Naive thymus-derived CD4-positive, alpha-beta T cell (primary cell): ENCODE measurements around the gene GALR2. TPM values are rescaled to one million over a fixed set of nuclear protein-coding genes. Genes with fewer than 3 reads are reported as not detected.

Source experiments
- ATAC-seq: fragments of 150-1000 bp; cut with Tn5 transposase; 2 replicates; pipeline ENCODE4 v1.10.0; 2021; ENCODE audit warnings: mild to moderate bottlenecking, moderate library complexity
- CTCF ChIA-PET: fragments of 350-600 bp; sonication (Branson Sonifier 250); formaldehyde crosslinking; loops from one replicate; lab custom pipeline; 2021; ENCODE audit warnings: antibody characterized with exemption; lab: Charles Lee
- POLR2A ChIA-PET: fragments of 350-600 bp; sonication (Branson Sonifier 250); formaldehyde crosslinking; loops from one replicate; lab custom pipeline; 2021; ENCODE audit warnings: antibody characterized with exemption, inconsistent platforms; lab: Charles Lee
- DNase-seq, 9 donors: peaks; one replicate each; pipeline versions ENCODE4 v3.0.0 to v3.0.0-alpha.2; 2020 to 2022; ENCODE audit warnings: mixed read lengths in 1 of 9
- H3K27ac ChIP-seq: one replicate; pipeline ENCODE4 v1.7.0; 2013; ENCODE audit warnings: mild to moderate bottlenecking, low read depth, low read length, moderate library complexity
- H3K27me3 ChIP-seq, 2 donors: one replicate each; pipeline ENCODE4 v1.7.0; 2013; ENCODE audit warnings: low read length in 2 of 2, mild to moderate bottlenecking in 2 of 2, moderate library complexity in 2 of 2; ENCODE audit not compliant: control insufficient read depth in 2 of 2, insufficient read depth in 2 of 2
- H3K36me3 ChIP-seq, 3 experiments: 1 replicate in 2 of 3; 2 replicates in 1 of 3; pipeline ENCODE4 v1.7.0; 2013; ENCODE audit warnings: low read length in 3 of 3, mild to moderate bottlenecking in 3 of 3, moderate library complexity in 1 of 3; ENCODE audit not compliant: insufficient read depth in 3 of 3, control insufficient read depth in 2 of 3
- H3K4me1 ChIP-seq, 2 donors: one replicate each; pipeline ENCODE4 v1.7.0; 2013; ENCODE audit warnings: low read length in 2 of 2, mild to moderate bottlenecking in 2 of 2, moderate library complexity in 1 of 2; ENCODE audit not compliant: control insufficient read depth in 2 of 2, insufficient read depth in 2 of 2
- H3K4me3 ChIP-seq: 2 replicates; pipeline ENCODE4 v1.7.0; 2013; ENCODE audit warnings: mild to moderate bottlenecking, low read length
- H3K9me3 ChIP-seq, 3 experiments: 1 replicate in 2 of 3; 2 replicates in 1 of 3; pipeline ENCODE4 v1.7.0; 2013; ENCODE audit warnings: low read length in 3 of 3; ENCODE audit not compliant: control insufficient read depth in 2 of 3
- H3K27ac Mint-ChIP-seq, 9 donors: one replicate each; pipeline ENCODE4 v1.8.0; 2020 to 2022; ENCODE audit warnings: mixed read lengths in 9 of 9, mild to moderate bottlenecking in 8 of 9, moderate library complexity in 5 of 9, inconsistent platforms in 2 of 9
- H3K27me3 Mint-ChIP-seq, 5 donors: one replicate each; pipeline ENCODE4 v1.8.0; 2021 to 2022; ENCODE audit warnings: mixed read lengths in 5 of 5, mild to moderate bottlenecking in 1 of 5
- H3K36me3 Mint-ChIP-seq, 5 donors: one replicate each; pipeline ENCODE4 v1.8.0; 2020 to 2022; ENCODE audit warnings: mixed read lengths in 5 of 5, mild to moderate bottlenecking in 3 of 5, inconsistent platforms in 1 of 5
- H3K4me1 Mint-ChIP-seq, 7 donors: one replicate each; pipeline ENCODE4 v1.8.0; 2020 to 2022; ENCODE audit warnings: mixed read lengths in 7 of 7, mild to moderate bottlenecking in 3 of 7, inconsistent platforms in 1 of 7
- H3K4me3 Mint-ChIP-seq, 10 donors: one replicate each; pipeline ENCODE4 v1.8.0; 2020 to 2022; ENCODE audit warnings: mild to moderate bottlenecking in 10 of 10, mixed read lengths in 10 of 10, moderate library complexity in 6 of 10, inconsistent platforms in 2 of 10
- H3K9me3 Mint-ChIP-seq, 11 donors: one replicate each; pipeline ENCODE4 v1.8.0; 2020 to 2022; ENCODE audit warnings: mixed read lengths in 11 of 11, mild to moderate bottlenecking in 4 of 11, inconsistent platforms in 1 of 11, moderate library complexity in 1 of 11
- intact Hi-C, 2 donors: fragments of 100-400 bp; cut with micrococcal nuclease; formaldehyde crosslinking; loops; one replicate each; pipeline ENCODE4 v1.15.1; 2023
- polyA plus RNA-seq, 2 donors: library from polyadenylated mRNA; unstranded; fragments of 300-500 nt; fragmentation: Illumina TruSeq; gene quantifications; one replicate each; pipeline ENCODE4 v1.2.3, GENCODE V29; 2021
- total RNA-seq, 6 experiments: library from RNA in 5 of 6; stranded (reverse) in 5 of 6; gene quantifications; 1 replicate in 5 of 6; 2 replicates in 1 of 6; pipeline ENCODE4 v1.2.3 and lab custom pipeline; 2021 to 2026

Gene GALR2
- total RNA-seq (1 to 10 TPM in 2 of 5 experiments, not detected in 3; 1.0 to 1.2 TPM), polyA plus RNA-seq (under 1 TPM in 1 of 2 donors, not detected in 1; 0.13 TPM), total RNA-seq (lab: John Stamatoyannopoulos, UW) (0.67 reads per million)

GRCh38 chr17:76074390-76075363 lies at the start of gene GALR2:
Gene GALR2 (plus strand): TSS chr17:76074781. CDS start chr17:76074884, 103 bp downstream.
- H3K27ac ChIP-seq = no peak within 1 kb of the TSS
- Mint-ChIP-seq H3K9me3 (no peaks in the 10 kb centered on the region), H3K4me1 (peaks cover 33 to 74% (median 59%) of the 10 kb centered on the region in 7 donors), H3K27ac (peak within 1 kb of the TSS in 8 of 9 donors; percentile 14 to 96 (median 69)), H3K4me3 (peak within 1 kb of the TSS; percentile 78 to 97 (median 84)), H3K27me3 (peaks cover 17 to 59% (median 28%) of the 10 kb centered on the region in 5 donors), H3K36me3 (peaks cover 0 to 5% (median 4%) of the 10 kb centered on the region in 5 donors)
- DNase-seq = peak in 1 of 9 donors; percentile 25
- H3K4me3 ChIP-seq = peak within 1 kb of the TSS; percentile 53
- ChIA-PET POLR2A (interaction anchor here (0.8 to 3.5 kb wide), 4 partner anchors 9 to 29 kb away, joined by 3 to 12 read pairs (median 4); partner anchors contain the start of gene EXOC7), CTCF (no interaction called here)
- H3K36me3 ChIP-seq = peaks cover 0 to 7% (median 0%) of the 10 kb centered on the region in 3 experiments
- intact Hi-C loops = loop anchor here in 1 of 2 donors (10.0 kb wide), 1 partner anchor 1880 kb away; the partner anchor contains the start of gene TNRC6C
- H3K9me3 ChIP-seq = no peaks in the 10 kb centered on the region
- peaks cover 13 to 14% of the 10 kb centered on the region in 2 donors for H3K27me3 ChIP-seq
- no peak for ATAC-seq
- H3K4me1 ChIP-seq = peaks cover 10 to 50% of the 10 kb centered on the region in 2 donors

GRCh38 chr17:76025294-76025693 lies 49.3 kb upstream of the GALR2 start:
- no peak overlapping the region for H3K4me3 Mint-ChIP-seq
- POLR2A ChIA-PET = no interaction called here

GRCh38 chr17:76026714-76027158 lies 47.8 kb upstream of the GALR2 start:
- Mint-ChIP-seq H3K36me3 (no peaks in the 10 kb centered on the region), H3K9me3 (no peaks in the 10 kb centered on the region), H3K4me3 (peak overlapping the region in 1 of 10 donors; percentile 55), H3K27me3 (no peaks in the 10 kb centered on the region), H3K27ac (peak overlapping the region in 4 of 9 donors; percentile 13 to 36 (median 29)), H3K4me1 (peaks cover 9 to 31% (median 26%) of the 10 kb centered on the region in 7 donors)
- Histone ChIP-seq H3K4me3 (no peak overlapping the region), H3K27ac (no peak overlapping the region), H3K36me3 (no peaks in the 10 kb centered on the region), H3K9me3 (no peaks in the 10 kb centered on the region), H3K4me1 (peaks cover 8 to 23% of the 10 kb centered on the region in 2 donors), H3K27me3 (no peaks in the 10 kb centered on the region)
- DNase-seq = no peak
- intact Hi-C loops = no loop called here
- ATAC-seq = no peak
- POLR2A ChIA-PET = no interaction called here
- CTCF ChIA-PET = no interaction called here

More at GRCh38 chr17:76025294-76025693, 49.3 kb upstream of the GALR2 start:
- Histone ChIP-seq H3K4me3 (no peak overlapping the region), H3K9me3 (no peaks in the 10 kb centered on the region), H3K27me3 (no peaks in the 10 kb centered on the region), H3K36me3 (no peaks in the 10 kb centered on the region), H3K4me1 (peaks cover 8 to 20% of the 10 kb centered on the region in 2 donors), H3K27ac (no peak overlapping the region)
- CTCF ChIA-PET = interaction anchor here (0.9 to 1.3 kb wide), 2 partner anchors 10 to 11 kb away, joined by 5 read pairs; no protein-coding TSS in a partner anchor
- intact Hi-C loops = no loop called here
- no peak for ATAC-seq
- Mint-ChIP-seq H3K27me3 (no peaks in the 10 kb centered on the region), H3K4me1 (peaks cover 9 to 31% (median 22%) of the 10 kb centered on the region in 7 donors), H3K9me3 (no peaks in the 10 kb centered on the region), H3K27ac (peak overlapping the region in 3 of 9 donors; percentile 51 to 67 (median 64)), H3K36me3 (no peaks in the 10 kb centered on the region)
- DNase-seq = no peak

GRCh38 chr17:76027159-76027839 lies 47.3 kb upstream of the GALR2 start, which contains the start of gene EVPL:
Gene EVPL (minus strand): TSS chr17:76027306. CDS start chr17:76027198, 108 bp downstream.
- peaks cover 9 to 31% (median 26%) of the 10 kb centered on the region in 7 donors for H3K4me1 Mint-ChIP-seq
- no peaks in the 10 kb centered on the region for H3K36me3 Mint-ChIP-seq
- no peaks in the 10 kb centered on the region for H3K9me3 Mint-ChIP-seq
- peak within 1 kb of the TSS in 1 of 10 donors; percentile 84 for H3K4me3 Mint-ChIP-seq
- no peak for DNase-seq
- CTCF ChIA-PET = no interaction called here
- Histone ChIP-seq H3K9me3 (no peaks in the 10 kb centered on the region), H3K4me1 (peaks cover 8 to 23% of the 10 kb centered on the region in 2 donors), H3K4me3 (no peak within 1 kb of the TSS), H3K27me3 (no peaks in the 10 kb centered on the region), H3K36me3 (no peaks in the 10 kb centered on the region), H3K27ac (peak within 1 kb of the TSS; percentile 40)
- H3K27me3 Mint-ChIP-seq = no peaks in the 10 kb centered on the region
- POLR2A ChIA-PET = interaction anchor here (0.6 kb wide), 1 partner anchor 68 kb away, joined by 5 read pairs; no protein-coding TSS in a partner anchor
- no peak for ATAC-seq
- intact Hi-C loops = no loop called here
- peak within 1 kb of the TSS in 6 of 9 donors; percentile 25 to 97 (median 80) for H3K27ac Mint-ChIP-seq

- Histone ChIP-seq H3K27ac (no peak overlapping the region), H3K4me1 (peaks cover 8 to 23% of the 10 kb centered on the region in 2 donors), H3K4me3 (no peak overlapping the region), H3K36me3 (no peaks in the 10 kb centered on the region), H3K9me3 (no peaks in the 10 kb centered on the region), H3K27me3 (no peaks in the 10 kb centered on the region)
- Mint-ChIP-seq H3K4me3 (no peak overlapping the region), H3K4me1 (peaks cover 9 to 43% (median 31%) of the 10 kb centered on the region in 7 donors), H3K27me3 (no peaks in the 10 kb centered on the region), H3K9me3 (no peaks in the 10 kb centered on the region), H3K36me3 (no peaks in the 10 kb centered on the region), H3K27ac (peak overlapping the region in 2 of 9 donors; percentile 25 to 56)
- ATAC-seq = no peak
- ChIA-PET CTCF (interaction anchor here (1.5 kb wide), 1 partner anchor 18 kb away, joined by 5 read pairs; no protein-coding TSS in a partner anchor), POLR2A (interaction anchor here (0.6 to 0.7 kb wide), 4 partner anchors 16 to 28 kb away, joined by 3 to 4 read pairs (median 3); no protein-coding TSS in a partner anchor)
- no peak for DNase-seq
- intact Hi-C loops = no loop called here
These were observed 42.4 kb upstream of the GALR2 start for GRCh38 chr17:76032073-76032779.
